Measurements from ENCODE around the gene CIROP.

DNA sequence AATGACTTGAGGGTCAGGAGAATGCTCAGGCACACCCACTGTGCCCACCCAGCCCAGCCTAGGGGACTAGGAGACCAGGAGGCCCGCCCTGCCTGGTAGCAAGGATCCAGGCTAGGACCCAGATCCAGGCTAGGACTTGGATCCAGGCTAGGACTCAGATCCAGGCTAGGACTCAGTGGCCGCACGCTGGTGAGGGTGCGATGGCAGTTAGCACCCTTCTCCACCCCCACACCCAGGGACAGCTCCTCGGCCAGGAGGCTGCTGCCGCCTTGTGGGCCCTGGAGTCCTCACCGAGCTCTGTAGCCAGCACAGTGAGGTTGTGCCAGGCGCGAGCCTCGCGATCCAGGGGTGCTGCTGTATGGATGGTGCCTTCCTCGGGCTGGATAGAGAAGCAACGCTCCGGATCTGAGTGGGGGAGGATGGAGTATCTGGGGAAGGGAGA, 52.6 kb downstream of the CIROP start:
- TF ChIP-seq, protein P1, sequence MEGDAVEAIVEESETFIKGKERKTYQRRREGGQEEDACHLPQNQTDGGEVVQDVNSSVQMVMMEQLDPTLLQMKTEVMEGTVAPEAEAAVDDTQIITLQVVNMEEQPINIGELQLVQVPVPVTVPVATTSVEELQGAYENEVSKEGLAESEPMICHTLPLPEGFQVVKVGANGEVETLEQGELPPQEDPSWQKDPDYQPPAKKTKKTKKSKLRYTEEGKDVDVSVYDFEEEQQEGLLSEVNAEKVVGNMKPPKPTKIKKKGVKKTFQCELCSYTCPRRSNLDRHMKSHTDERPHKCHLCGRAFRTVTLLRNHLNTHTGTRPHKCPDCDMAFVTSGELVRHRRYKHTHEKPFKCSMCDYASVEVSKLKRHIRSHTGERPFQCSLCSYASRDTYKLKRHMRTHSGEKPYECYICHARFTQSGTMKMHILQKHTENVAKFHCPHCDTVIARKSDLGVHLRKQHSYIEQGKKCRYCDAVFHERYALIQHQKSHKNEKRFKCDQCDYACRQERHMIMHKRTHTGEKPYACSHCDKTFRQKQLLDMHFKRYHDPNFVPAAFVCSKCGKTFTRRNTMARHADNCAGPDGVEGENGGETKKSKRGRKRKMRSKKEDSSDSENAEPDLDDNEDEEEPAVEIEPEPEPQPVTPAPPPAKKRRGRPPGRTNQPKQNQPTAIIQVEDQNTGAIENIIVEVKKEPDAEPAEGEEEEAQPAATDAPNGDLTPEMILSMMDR (IDR thresholded peaks at IDR 0.05 in 8 of 11, conservative IDR thresholded peaks at IDR 0.05 in 3 of 11), result no peak
- TF ChIP-seq POLR2AphosphoS5 (IDR thresholded peaks at IDR 0.05), result no peak
